ENCODE results near the gene NRDC.

NRDC gene

GRCh38 chr1:51754666-51755065 lies 123.9 kb downstream of the NRDC start:
- DNase-seq: no peak

- no peak for DNase-seq
Measured at GRCh38 chr1:51753969-51754368, 124.6 kb downstream of the NRDC start.

- no peak for DNase-seq
Measured at GRCh38 chr1:51752073-51752948, 126.2 kb downstream of the NRDC start.

DNA sequence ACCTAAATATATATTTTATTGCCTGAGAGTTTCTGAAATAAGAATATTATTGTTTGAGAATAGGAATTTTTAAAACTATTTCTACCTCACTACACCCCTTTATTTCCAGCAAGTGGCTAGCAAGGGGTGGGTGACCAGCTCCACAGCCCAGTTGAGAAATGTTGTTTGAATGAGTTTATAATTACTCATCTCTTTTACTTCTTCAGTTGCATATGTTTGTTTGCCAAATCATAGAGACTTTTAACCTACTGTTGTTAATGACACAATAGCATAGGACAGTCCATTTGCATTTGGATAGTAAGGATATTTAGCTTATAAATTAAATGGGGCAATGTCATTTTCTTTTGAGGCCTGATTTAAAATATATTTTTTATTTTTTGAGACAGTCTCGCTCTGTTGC lies 127.8 kb downstream of the NRDC start:
- no peak for DNase-seq

DNA sequence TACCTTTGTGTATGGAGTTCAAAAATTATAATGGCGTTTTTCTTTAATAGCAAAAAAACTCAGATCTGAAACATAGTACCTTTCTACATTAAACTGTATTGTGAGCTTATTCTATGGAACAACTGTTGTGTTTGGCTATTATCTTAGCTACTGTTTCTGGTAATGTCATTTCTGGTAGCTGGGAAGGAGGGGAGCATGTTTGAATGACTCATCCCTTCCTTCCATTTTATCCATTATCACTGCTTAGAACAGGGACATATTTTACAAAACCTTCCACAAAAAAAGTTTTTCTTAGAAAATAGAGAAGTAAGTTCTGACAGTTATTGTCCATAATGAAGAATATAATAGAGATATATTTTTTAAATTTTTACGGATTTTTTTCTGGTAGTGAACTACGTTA lies 128.3 kb downstream of the NRDC start:
- DNase-seq: no peak

GRCh38 chr1:51749151-51749550 lies 129.4 kb downstream of the NRDC start:
- no peak for DNase-seq

GRCh38 chr1:51745304-51745570 lies 133.3 kb downstream of the NRDC start:
- no peak for DNase-seq

DNA sequence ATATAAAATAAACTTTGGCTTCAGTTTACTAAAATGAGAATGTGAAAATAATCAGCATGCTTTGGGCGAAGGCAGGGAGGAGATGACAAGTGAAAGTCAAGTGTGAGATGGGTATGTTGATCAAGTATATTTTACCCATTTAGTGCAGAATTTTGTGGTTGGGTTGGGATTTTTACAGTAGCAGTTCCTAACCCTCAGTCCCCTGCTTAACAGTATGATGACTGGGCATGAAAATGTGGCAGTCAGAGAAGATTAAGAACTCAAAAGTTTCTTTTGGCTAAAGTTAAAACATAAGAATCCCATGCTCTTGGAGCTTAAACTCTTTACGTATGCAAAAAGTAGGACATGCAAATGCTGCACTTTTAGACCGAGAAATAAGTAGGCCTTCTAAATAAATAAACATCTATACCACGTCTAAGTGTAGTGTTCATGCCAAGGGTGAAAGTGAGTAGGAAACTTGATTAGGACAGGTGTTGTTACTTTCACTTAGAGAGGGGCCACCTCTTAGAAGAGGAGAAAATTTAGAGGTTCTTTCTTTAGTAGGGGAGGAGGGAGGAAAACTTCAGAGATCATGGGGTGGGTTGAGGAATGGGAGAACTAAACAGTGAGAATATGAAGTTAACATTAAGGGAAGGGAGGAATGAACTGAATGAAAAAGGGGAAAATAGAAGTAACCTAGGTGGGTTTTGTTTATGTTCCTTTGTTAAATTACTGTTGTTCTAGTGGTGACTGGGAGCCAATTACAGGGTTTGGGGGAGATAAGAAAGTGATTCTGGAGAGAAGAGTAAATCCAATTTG lies 133.8 kb downstream of the NRDC start:
- DNase-seq: no peak

GRCh38 chr1:51741121-51741681 lies 137.3 kb downstream of the NRDC start:
- no peak for DNase-seq

- no peak for DNase-seq
Measured at GRCh38 chr1:51740652-51741051, 137.9 kb downstream of the NRDC start.

Measured in stimulated activated CD4-positive, alpha-beta T cell treated with anti-CD3 and anti-CD28 coated beads, Interleukin-4, amount 100 ng/mL, for 1 hour (primary cell).